K562 (cell line): ENCODE data around the gene ORC1. TPM values are rescaled to one million over a fixed set of nuclear protein-coding genes. Genes with fewer than 3 reads are reported as not detected.
A peak's percentile ranks its signal among the peaks of the same experiment; 100 is the strongest.

Experiments used
- ATF7 ChIP-seq: fragments of 450-650 bp; IDR thresholded peaks from 2 replicates; pipeline ENCODE4 v1.7.1; 2014; ENCODE audit warnings: mild to moderate bottlenecking, moderate library complexity
- BMI1 ChIP-seq: fragments of 150-350 bp; IDR thresholded peaks from 2 replicates; pipeline ENCODE4 v1.6.1; 2014; ENCODE audit warnings: low read length
- GTF2B ChIP-seq: IDR thresholded peaks from 2 replicates; pipeline ENCODE4 v1.6.1; 2011; ENCODE audit not compliant: insufficient read length; ENCODE audit errors: extremely low read depth
- GTF2F1 ChIP-seq: IDR thresholded peaks from 2 replicates; pipeline ENCODE4 v1.6.1; 2011; ENCODE audit warnings: low read depth, low read length, improper control_type of control experiment
- HMGN3 ChIP-seq: IDR thresholded peaks from 2 replicates; pipeline ENCODE4 v1.6.1; 2011; ENCODE audit warnings: borderline replicate concordance, low read depth, mild to moderate bottlenecking, mixed read lengths, low read length; ENCODE audit not compliant: insufficient read length; ENCODE audit errors: extremely low read depth
- ILF3 ChIP-seq: fragments of 450-650 bp; IDR thresholded peaks from 2 replicates; pipeline ENCODE4 v1.6.1; 2018; ENCODE audit warnings: antibody characterized with exemption, mild to moderate bottlenecking, moderate library complexity, borderline replicate concordance
- KDM1A ChIP-seq, 2 experiments: fragments of 450-650 bp; IDR thresholded peaks; 2 replicates each; pipeline ENCODE4 v1.6.1; 2016; ENCODE audit warnings: mild to moderate bottlenecking in 2 of 2
- MED1 ChIP-seq: sonication (generic); formaldehyde crosslinking; IDR thresholded peaks from 2 replicates; pipeline ENCODE4 v1.8.1; 2023; ENCODE audit warnings: missing genetic modification reagents, borderline replicate concordance
- NFXL1 ChIP-seq: fragments of 450-650 bp; formaldehyde crosslinking; IDR thresholded peaks from 2 replicates; pipeline ENCODE4 v1.4.0; 2021; ENCODE audit warnings: mild to moderate bottlenecking
- NR2C1 ChIP-seq, 2 experiments: fragments of 450-650 bp; IDR thresholded peaks; 2 replicates each; pipeline ENCODE4 v1.6.1; 2017; ENCODE audit warnings: mild to moderate bottlenecking in 2 of 2, antibody characterized with exemption in 1 of 2, inconsistent platforms in 1 of 2, missing compliant biosample characterization in 1 of 2, missing genetic modification characterization in 1 of 2
- PCBP1 ChIP-seq: fragments of 200-400 bp; formaldehyde crosslinking; IDR thresholded peaks from 2 replicates; pipeline ENCODE4 v1.6.1; 2018; ENCODE audit warnings: mild to moderate bottlenecking, low read depth, low read length; ENCODE audit not compliant: poor library complexity, severe bottlenecking
- PHB2 ChIP-seq: fragments of 450-650 bp; IDR thresholded peaks from 2 replicates; pipeline ENCODE4 v1.6.1; 2017; ENCODE audit warnings: low read depth
- POU5F1 ChIP-seq: fragments of 150-350 bp; IDR thresholded peaks from 2 replicates; pipeline ENCODE4 v1.6.1; 2014; ENCODE audit warnings: borderline replicate concordance, low read length, low read depth, mild to moderate bottlenecking; ENCODE audit not compliant: partially characterized antibody
- RBM17 ChIP-seq: fragments of 200-400 bp; formaldehyde crosslinking; IDR thresholded peaks from 2 replicates; pipeline ENCODE4 v1.6.1; 2017; ENCODE audit warnings: low read depth, mild to moderate bottlenecking, low read length, borderline replicate concordance
- SIX5 ChIP-seq, 2 experiments: IDR thresholded peaks; 2 replicates each; pipeline ENCODE4 v1.6.1; 2011; ENCODE audit warnings: low read length in 2 of 2, borderline replicate concordance in 1 of 2, low read depth in 1 of 2, mild to moderate bottlenecking in 1 of 2, moderate library complexity in 1 of 2; ENCODE audit not compliant: insufficient read depth in 1 of 2
- THAP7 ChIP-seq: fragments of 250-450 bp; sonication (Bioruptor Pico); IDR thresholded peaks from 2 replicates; pipeline ENCODE4 v1.5.0; 2021
- ZFP1 ChIP-seq: fragments of 450-650 bp; formaldehyde crosslinking; IDR thresholded peaks from 2 replicates; pipeline ENCODE4 v1.4.0; 2020; ENCODE audit warnings: mild to moderate bottlenecking, mixed read lengths
- ZNF609 ChIP-seq: sonication (generic); formaldehyde crosslinking; IDR thresholded peaks from 2 replicates; pipeline ENCODE4 v1.8.1; 2023; ENCODE audit warnings: missing genetic modification reagents, mild to moderate bottlenecking, borderline replicate concordance
- polyA plus RNA-seq, 8 experiments: library from polyadenylated mRNA; depleted of rRNA in 4 of 8; stranded (reverse) in 5 of 8; unstranded in 3 of 8; fragments of >200 nt; fragmentation: Nextera tagmentation in 2 of 8; fragmentation: Illumina TruSeq in 1 of 8; extraction: Ambion mirVana in 2 of 8; extraction: Trizol in 1 of 8; gene quantifications; 2 replicates each; pipeline versions ENCODE4 v1.2.1 to v1.2.3, GENCODE V29; 2011 to 2014; ENCODE audit warnings: inconsistent platforms in 1 of 8, missing spikeins in 1 of 8
- total RNA-seq, 7 experiments: library from RNA; depleted of rRNA in 6 of 7; stranded (reverse); fragments of >200 nt in 6 of 7; fragmentation: Illumina TruSeq in 2 of 7; extraction: Trizol in 2 of 7; gene quantifications; 2 replicates each; pipeline versions ENCODE4 v1.2.1 to v1.2.3, GENCODE V29; 2011 to 2021; ENCODE audit warnings: low replicate concordance in 1 of 7
- TF ChIP-seq, protein P1 (sequence below): fragments of 250-450 bp; sonication (Bioruptor Pico); IDR thresholded peaks from 2 replicates; pipeline ENCODE4 v1.5.0; 2021

Gene ORC1
- total and polyA plus RNA-seq, 9 of the 15 experiments (the other 6 are each of a cell fraction or from before 2014, with no cell fraction given): 26.4 to 91.6 (median 69.7) TPM

DNA sequence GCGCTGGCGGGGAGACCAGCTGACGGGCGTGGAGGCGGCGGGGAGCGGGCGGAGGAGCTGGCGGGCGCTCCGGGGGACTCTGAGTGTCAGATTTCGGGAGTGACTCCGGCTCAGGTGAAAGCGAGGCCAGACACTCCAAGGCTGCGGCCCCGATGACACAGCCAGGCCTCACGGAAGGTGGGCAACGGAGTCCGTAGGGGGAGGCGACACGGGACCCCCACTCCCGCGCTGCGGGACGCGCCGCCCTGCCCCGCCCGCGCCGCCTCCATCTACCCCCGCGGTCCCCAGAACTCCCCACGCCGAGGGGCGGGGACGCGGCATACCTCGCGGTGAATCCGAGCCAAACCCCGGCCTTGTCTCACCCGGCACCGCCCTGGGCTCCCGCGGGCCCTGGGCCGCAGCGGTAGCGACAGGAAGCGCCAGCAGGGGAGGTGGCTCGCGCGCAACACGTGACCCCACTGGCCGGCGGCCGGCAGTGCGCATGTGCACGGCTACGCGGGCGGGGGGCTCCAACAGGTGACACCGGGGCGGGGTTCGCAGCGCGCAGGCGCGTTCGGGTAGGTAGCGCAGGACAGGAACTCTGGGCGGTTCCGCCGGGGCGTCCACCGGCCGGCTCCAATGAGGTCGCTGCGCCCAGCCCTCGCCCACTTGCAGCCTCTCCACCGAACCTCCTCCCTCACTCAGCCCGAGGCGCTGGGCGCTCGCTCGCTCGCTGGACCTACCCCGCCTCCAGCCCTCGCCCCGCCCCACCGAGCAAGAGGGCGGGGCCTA is 38.3 kb downstream of the ORC1 start, which contains the start of gene CC2D1B (continued):
- TF ChIP-seq, protein P1, sequence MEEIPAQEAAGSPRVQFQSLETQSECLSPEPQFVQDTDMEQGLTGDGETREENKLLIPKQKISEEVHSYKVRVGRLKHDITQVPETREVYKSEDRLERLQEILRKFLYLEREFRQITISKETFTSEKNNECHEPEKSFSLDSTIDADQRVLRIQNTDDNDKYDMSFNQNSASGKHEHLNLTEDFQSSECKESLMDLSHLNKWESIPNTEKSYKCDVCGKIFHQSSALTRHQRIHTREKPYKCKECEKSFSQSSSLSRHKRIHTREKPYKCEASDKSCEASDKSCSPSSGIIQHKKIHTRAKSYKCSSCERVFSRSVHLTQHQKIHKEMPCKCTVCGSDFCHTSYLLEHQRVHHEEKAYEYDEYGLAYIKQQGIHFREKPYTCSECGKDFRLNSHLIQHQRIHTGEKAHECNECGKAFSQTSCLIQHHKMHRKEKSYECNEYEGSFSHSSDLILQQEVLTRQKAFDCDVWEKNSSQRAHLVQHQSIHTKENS (CRISPR knock-in tag): no peak
- TF ChIP-seq THAP7 (CRISPR knock-in tag): no peak
- no peak for TF ChIP-seq ZNF609 (CRISPR knock-in tag)
- no peak for TF ChIP-seq SIX5 (IDR thresholded peaks at IDR 0.05; ENCODE audit: borderline replicate concordance in 1 of 2, insufficient read depth in 1 of 2, low read depth in 1 of 2, low read length in 2 of 2)
- TF ChIP-seq ZFP1 (CRISPR knock-in tag): no peak
- TF ChIP-seq GTF2F1: peak; percentile 17; the same call in 1 of the 2 replicates
- no peak for TF ChIP-seq PHB2
- TF ChIP-seq HMGN3: peak; percentile 94
- no peak for TF ChIP-seq GTF2B
- peak; percentile 85 for TF ChIP-seq ATF7
- TF ChIP-seq NR2C1 (IDR thresholded peaks at IDR 0.05): no peak
- no peak for TF ChIP-seq NR2C1 (tag; IDR thresholded peaks at IDR 0.05)
- peak; percentile 81; the same call in 1 of the 2 replicates for TF ChIP-seq ILF3
- TF ChIP-seq MED1 (CRISPR knock-in tag): no peak
- TF ChIP-seq PCBP1: peak; percentile 76
- peak; percentile 61 for TF ChIP-seq POU5F1
- no peak for TF ChIP-seq NFXL1 (CRISPR knock-in tag)
- TF ChIP-seq RBM17: no peak
- no peak for TF ChIP-seq BMI1
- TF ChIP-seq KDM1A (IDR thresholded peaks at IDR 0.05): no peak
